ENCODE data around the gene AOPEP.
"Not testable (repeated sequence)": the region's sequence is repeated elsewhere in the genome, so short reads cannot be mapped to it uniquely, and the experiment has no call there.

AOPEP gene

GRCh38 chr9:94922098-94922607 lies 195.7 kb downstream of the AOPEP start:
- no peak for DNase-seq

- DNase-seq, result no peak
Measured at GRCh38 chr9:94922691-94923107, 196.2 kb downstream of the AOPEP start.

- DNase-seq, result no peak
Measured at GRCh38 chr9:94923326-94924089, 197.0 kb downstream of the AOPEP start.

GRCh38 chr9:94925751-94926430 lies 199.4 kb downstream of the AOPEP start:
- no peak for DNase-seq

GRCh38 chr9:94926431-94926800 lies 199.9 kb downstream of the AOPEP start:
- no peak for DNase-seq

- no peak for DNase-seq
Measured at GRCh38 chr9:94927048-94927761, 200.7 kb downstream of the AOPEP start.

- no peak for DNase-seq
Measured at GRCh38 chr9:94927762-94928670, 201.5 kb downstream of the AOPEP start.

GRCh38 chr9:94928691-94929368 lies 202.3 kb downstream of the AOPEP start:
- DNase-seq, result no peak

GRCh38 chr9:94929369-94929756 lies 202.9 kb downstream of the AOPEP start:
- no peak for DNase-seq

GRCh38 chr9:94931036-94931633 lies 204.6 kb downstream of the AOPEP start:
- no peak for DNase-seq

- no peak for DNase-seq
Measured at GRCh38 chr9:94931740-94932139, 205.2 kb downstream of the AOPEP start.

- DNase-seq, result no peak
Measured at GRCh38 chr9:94932652-94933510, 206.4 kb downstream of the AOPEP start.

GRCh38 chr9:94933511-94933828 lies 207.0 kb downstream of the AOPEP start:
- DNase-seq, result no peak

GRCh38 chr9:94934816-94935328 lies 208.4 kb downstream of the AOPEP start:
- no peak for DNase-seq

- DNase-seq, result no peak
Measured at GRCh38 chr9:94935396-94935795, 208.9 kb downstream of the AOPEP start.

GRCh38 chr9:94936419-94936818 lies 209.9 kb downstream of the AOPEP start:
- DNase-seq, result no peak

GRCh38 chr9:94937214-94937903 lies 210.9 kb downstream of the AOPEP start:
- DNase-seq, result no peak

- DNase-seq, result no peak
Measured at GRCh38 chr9:94938384-94938783, 211.9 kb downstream of the AOPEP start.

- not testable (repeated sequence) for DNase-seq
Measured at GRCh38 chr9:94940296-94940695, 213.8 kb downstream of the AOPEP start.

Data from GDM1 (cell line).